GM13977 (cell line): ENCODE data around the gene ZNF511.

ENCODE experiments used
- DNase-seq: peaks from one replicate; pipeline ENCODE4 v3.0.0; 2012; ENCODE audit warnings: low spot score
- CTCF ChIP-seq: IDR thresholded peaks from 2 replicates; pipeline ENCODE4 v1.5.1; 2012; ENCODE audit warnings: mild to moderate bottlenecking, control low read depth; ENCODE audit not compliant: insufficient read depth; ENCODE audit errors: extremely low read depth, missing control alignments
- in situ Hi-C: fragments of 300-500 bp; cut with MboI; formaldehyde crosslinking; loops from one replicate; pipeline ENCODE4 v1.12.0; 2022; ENCODE audit warnings: low sequenced_read_pairs, low pct_unique_long_range_greater_than_20kb, mixed read lengths, inconsistent platforms; ENCODE audit not compliant: unreplicated experiment

ZNF511 gene

GRCh38 chr10:133282846-133283390 is 25.8 kb upstream of the ZNF511 start:
- no peak for DNase-seq
- TF ChIP-seq CTCF, result no peak
- in situ Hi-C loops, result no loop called here

DNA sequence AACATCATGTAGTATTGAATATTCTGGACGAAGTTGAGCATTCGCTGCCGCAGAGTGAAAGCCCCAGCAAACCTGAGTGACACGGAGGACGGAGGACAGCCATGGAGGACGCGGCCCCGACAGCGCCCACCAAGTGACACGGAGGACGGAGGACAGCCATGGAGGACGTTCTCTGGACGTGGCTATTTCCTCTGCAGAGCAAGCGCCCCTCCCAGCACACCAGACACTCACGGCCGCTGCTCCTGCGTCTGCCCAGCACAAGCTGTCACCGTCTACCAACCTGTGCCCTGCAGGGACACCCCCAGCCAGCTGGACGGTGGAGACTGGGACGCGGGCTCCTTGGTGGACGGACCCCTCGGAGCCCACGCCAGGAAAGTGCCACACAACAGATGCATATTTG is 24.8 kb upstream of the ZNF511 start:
- no peak for DNase-seq
- no peak for TF ChIP-seq CTCF
- in situ Hi-C loops, result no loop called here

DNA sequence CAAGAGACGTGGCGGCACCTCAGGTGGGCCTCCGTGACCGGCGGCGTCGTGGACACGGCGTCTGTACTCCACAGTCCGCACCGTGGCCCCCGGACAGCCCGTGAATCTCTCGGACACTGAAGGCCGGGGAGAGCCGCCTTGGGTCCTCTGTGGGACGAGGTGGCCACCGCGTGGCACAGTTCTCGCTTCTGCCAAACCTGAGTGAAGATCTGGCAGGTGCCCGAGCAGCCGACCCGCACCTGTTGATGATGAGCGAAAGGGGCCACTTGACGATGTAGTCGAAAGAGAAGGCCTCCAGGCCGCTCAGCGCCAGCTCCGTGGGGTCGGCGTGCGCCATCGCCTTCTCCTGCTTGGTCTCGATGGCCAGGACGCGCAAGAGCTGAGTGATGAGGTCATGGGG is 23.5 kb upstream of the ZNF511 start:
- DNase-seq, result no peak
- in situ Hi-C loops, result no loop called here
- no peak for TF ChIP-seq CTCF

- no peak for DNase-seq
- in situ Hi-C loops, result no loop called here
- no peak for TF ChIP-seq CTCF
These were observed 22.3 kb upstream of the ZNF511 start for GRCh38 chr10:133286366-133286765.

DNA sequence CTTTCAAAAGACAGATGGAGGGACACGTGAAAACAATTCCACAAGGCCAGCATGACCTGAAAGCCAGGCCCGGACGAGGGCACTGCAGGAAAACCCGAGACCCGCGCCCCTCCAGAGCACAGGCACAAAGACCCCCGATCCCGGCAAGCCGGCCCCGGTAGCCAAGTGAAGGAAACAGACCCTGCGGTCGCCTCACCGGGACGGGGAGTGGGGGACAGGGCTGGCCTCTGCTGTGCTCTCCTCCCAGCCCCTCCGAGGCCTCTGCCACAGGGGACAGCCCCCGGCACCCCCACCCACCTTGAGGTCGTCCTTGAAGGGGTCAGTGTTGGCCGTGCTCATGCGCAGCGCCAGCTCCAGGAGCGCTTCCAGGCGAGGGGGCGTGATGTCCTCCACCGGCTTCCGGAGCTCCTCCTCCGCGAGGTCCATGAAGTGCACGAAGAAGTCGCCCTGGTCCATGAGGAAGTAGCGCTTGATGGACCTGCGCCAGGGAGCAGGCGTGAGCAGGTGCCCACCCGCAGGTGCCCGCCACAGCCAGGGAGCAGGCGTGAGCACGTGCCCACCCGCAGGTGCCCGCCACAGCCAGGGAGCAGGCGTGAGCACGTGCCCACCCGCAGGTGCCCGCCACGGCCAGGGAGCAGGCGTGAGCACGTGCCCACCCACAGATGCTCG is 20.7 kb upstream of the ZNF511 start:
- DNase-seq, result no peak
- in situ Hi-C loops, result no loop called here
- TF ChIP-seq CTCF, result no peak

DNA sequence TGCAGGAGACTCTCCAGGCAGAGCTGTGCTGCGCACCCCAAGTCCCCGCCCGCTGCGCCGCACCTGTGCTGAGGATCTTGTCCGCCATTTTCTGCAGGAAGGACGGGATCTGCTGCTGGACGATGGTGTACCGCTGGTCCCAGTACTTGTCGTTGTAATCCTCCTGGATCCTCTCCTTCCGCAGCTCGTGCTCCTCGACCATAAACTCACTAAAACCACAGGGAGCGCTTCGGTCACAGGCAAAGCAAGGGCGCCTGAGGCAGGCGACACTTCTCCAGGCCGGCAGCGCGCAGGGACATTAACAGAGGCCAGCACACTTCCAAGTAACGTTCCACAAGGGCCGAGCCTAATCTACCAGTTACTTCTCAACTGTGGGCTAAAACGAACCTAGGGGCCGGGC is 19.0 kb upstream of the ZNF511 start:
- no peak for TF ChIP-seq CTCF
- no peak for DNase-seq
- in situ Hi-C loops, result no loop called here
